ENCODE results near the gene TBX10.

DNA sequence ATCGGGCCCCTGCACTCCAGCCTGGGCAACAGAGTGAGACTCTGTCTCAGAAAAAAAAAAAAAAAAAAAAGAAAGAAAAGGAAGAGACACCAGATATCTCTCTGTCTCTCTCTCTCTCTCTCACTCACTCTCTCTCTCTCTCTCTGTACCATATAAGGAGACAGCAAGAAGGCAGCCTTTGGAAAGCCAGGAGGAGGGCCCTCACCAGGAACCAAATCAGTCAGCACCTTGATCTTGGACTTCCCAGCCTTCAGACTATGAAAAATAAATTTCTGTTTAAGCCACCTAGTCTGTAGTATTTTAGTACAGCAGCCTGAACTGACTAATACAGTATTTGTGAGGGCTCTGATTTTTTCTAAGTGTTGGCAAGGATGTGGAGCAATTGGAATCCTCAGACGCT lies 48.4 kb upstream of the TBX10 start:
- TF ChIP-seq, protein P1, sequence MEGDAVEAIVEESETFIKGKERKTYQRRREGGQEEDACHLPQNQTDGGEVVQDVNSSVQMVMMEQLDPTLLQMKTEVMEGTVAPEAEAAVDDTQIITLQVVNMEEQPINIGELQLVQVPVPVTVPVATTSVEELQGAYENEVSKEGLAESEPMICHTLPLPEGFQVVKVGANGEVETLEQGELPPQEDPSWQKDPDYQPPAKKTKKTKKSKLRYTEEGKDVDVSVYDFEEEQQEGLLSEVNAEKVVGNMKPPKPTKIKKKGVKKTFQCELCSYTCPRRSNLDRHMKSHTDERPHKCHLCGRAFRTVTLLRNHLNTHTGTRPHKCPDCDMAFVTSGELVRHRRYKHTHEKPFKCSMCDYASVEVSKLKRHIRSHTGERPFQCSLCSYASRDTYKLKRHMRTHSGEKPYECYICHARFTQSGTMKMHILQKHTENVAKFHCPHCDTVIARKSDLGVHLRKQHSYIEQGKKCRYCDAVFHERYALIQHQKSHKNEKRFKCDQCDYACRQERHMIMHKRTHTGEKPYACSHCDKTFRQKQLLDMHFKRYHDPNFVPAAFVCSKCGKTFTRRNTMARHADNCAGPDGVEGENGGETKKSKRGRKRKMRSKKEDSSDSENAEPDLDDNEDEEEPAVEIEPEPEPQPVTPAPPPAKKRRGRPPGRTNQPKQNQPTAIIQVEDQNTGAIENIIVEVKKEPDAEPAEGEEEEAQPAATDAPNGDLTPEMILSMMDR (conservative IDR thresholded peaks at IDR 0.05; ENCODE audit: low read length), result no peak
- no peak for TF ChIP-seq EZH2phosphoT487 (IDR thresholded peaks at IDR 0.05; ENCODE audit: borderline replicate concordance, low read depth, low read length)

Data from OCI-LY7 (cell line).